HL-60 (cell line): ENCODE data around the gene INSRR.

Experiments
- CTCF ChIP-seq: IDR thresholded peaks from one replicate; pipeline ENCODE4 v1.5.1; 2011; ENCODE audit warnings: low read length, control low read depth, inconsistent platforms; ENCODE audit not compliant: insufficient read depth
- POLR2AphosphoS5 ChIP-seq: IDR thresholded peaks from 2 replicates; pipeline ENCODE4 v1.6.1; 2012; ENCODE audit warnings: low read depth
- REST ChIP-seq: IDR thresholded peaks from 2 replicates; pipeline ENCODE4 v1.6.1; 2012; ENCODE audit warnings: low read depth; ENCODE audit not compliant: insufficient replicate concordance
- SPI1 ChIP-seq: IDR thresholded peaks from 2 replicates; pipeline ENCODE4 v1.6.1; 2012; ENCODE audit warnings: low read depth, mild to moderate bottlenecking, borderline replicate concordance

- TF ChIP-seq REST, result peak; percentile 83
- TF ChIP-seq CTCF, result no peak
- no peak for TF ChIP-seq POLR2AphosphoS5
- no peak for TF ChIP-seq SPI1
Observed at GRCh38 chr1:156841295-156841855, 17.5 kb downstream of the INSRR start.
